Measurements from ENCODE around the gene SPTB. TPM values are rescaled to one million over a fixed set of nuclear protein-coding genes. Genes with fewer than 3 reads are reported as not detected.

SPTB gene
- total and polyA plus RNA-seq, 10 of the 15 experiments (the other 5 are each of a cell fraction or from before 2014, with no cell fraction given) = under 0.01 to 0.04 (median 0.02) TPM; not detected in 4

GRCh38 chr14:64914237-64915028 is 34.7 kb upstream of the SPTB start, which contains the start of gene CHURC1 (continued):
- TF ChIP-seq, protein P1, sequence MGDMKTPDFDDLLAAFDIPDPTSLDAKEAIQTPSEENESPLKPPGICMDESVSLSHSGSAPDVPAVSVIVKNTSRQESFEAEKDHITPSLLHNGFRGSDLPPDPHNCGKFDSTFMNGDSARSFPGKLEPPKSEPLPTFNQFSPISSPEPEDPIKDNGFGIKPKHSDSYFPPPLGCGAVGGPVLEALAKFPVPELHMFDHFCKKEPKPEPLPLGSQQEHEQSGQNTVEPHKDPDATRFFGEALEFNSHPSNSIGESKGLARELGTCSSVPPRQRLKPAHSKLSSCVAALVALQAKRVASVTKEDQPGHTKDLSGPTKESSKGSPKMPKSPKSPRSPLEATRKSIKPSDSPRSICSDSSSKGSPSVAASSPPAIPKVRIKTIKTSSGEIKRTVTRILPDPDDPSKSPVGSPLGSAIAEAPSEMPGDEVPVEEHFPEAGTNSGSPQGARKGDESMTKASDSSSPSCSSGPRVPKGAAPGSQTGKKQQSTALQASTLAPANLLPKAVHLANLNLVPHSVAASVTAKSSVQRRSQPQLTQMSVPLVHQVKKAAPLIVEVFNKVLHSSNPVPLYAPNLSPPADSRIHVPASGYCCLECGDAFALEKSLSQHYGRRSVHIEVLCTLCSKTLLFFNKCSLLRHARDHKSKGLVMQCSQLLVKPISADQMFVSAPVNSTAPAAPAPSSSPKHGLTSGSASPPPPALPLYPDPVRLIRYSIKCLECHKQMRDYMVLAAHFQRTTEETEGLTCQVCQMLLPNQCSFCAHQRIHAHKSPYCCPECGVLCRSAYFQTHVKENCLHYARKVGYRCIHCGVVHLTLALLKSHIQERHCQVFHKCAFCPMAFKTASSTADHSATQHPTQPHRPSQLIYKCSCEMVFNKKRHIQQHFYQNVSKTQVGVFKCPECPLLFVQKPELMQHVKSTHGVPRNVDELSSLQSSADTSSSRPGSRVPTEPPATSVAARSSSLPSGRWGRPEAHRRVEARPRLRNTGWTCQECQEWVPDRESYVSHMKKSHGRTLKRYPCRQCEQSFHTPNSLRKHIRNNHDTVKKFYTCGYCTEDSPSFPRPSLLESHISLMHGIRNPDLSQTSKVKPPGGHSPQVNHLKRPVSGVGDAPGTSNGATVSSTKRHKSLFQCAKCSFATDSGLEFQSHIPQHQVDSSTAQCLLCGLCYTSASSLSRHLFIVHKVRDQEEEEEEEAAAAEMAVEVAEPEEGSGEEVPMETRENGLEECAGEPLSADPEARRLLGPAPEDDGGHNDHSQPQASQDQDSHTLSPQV (IDR thresholded peaks at IDR 0.05) = no peak
- TF ChIP-seq GATAD2B (conservative IDR thresholded peaks at IDR 0.05; ENCODE audit: low read depth) (peak; percentile 97), ZNF217 (IDR thresholded peaks at IDR 0.05) (no peak), NFIC (IDR thresholded peaks at IDR 0.05; ENCODE audit: low read depth, low read length) (no peak), RBBP5 (conservative IDR thresholded peaks at IDR 0.05) (no peak), CBFB (IDR thresholded peaks at IDR 0.05; ENCODE audit: low read depth) (peak; percentile 95), ETV6 (conservative IDR thresholded peaks at IDR 0.05 in 1 of 2, IDR thresholded peaks at IDR 0.05 in 1 of 2; ENCODE audit: borderline replicate concordance in 1 of 2, low read depth in 1 of 2) (peak in 1 of 2 experiments; percentile 48; a peak in 2 of 4 replicates), HDGF (IDR thresholded peaks at IDR 0.05) (0 out of 2 replicates have a peak, but pooled peaks have one; percentile 45), POLR2A (IDR thresholded peaks at IDR 0.05; ENCODE audit: low read depth, low read length) (peak; percentile 96), TCF12 (IDR thresholded peaks at IDR 0.05; ENCODE audit: low read depth, low read length) (0 out of 2 replicates have a peak, but pooled peaks have one; percentile 21), EGR1 (IDR thresholded peaks at IDR 0.05; ENCODE audit: borderline replicate concordance in 1 of 2, low read depth in 2 of 2, low read length in 2 of 2) (peak in 1 of 2 experiments; percentile 78; a peak in 2 of 3 replicates), SUZ12 (IDR thresholded peaks at IDR 0.05; ENCODE audit: unreplicated experiment) (no peak), ZBED1 (IDR thresholded peaks at IDR 0.05; ENCODE audit: borderline replicate concordance) (peak; percentile 83; the same call in 1 of the 2 replicates), STAT1 (conservative IDR thresholded peaks at IDR 0.05) (peak; percentile 89), HDAC6 (IDR thresholded peaks at IDR 0.05; ENCODE audit: unreplicated experiment) (no peak), CHD4 (IDR thresholded peaks at IDR 0.05) (no peak), ASH2L (IDR thresholded peaks at IDR 0.05; ENCODE audit: borderline replicate concordance, low read depth) (no peak), CEBPB (IDR thresholded peaks at IDR 0.05; ENCODE audit: borderline replicate concordance in 1 of 2, low read depth in 2 of 2, low read length in 2 of 2) (no peak), TARDBP (IDR thresholded peaks at IDR 0.05; ENCODE audit: borderline replicate concordance) (0 out of 2 replicates have a peak, but pooled peaks have one; percentile 23), MAX (IDR thresholded peaks at IDR 0.05; ENCODE audit: low read depth, low read length) (no peak; the same call in 1 of the 2 replicates), BCLAF1 (IDR thresholded peaks at IDR 0.05) (no peak)
